Cortex of kidney (tissue), 1 donor: Measurements from ENCODE around the gene PRKCD.

Source experiments
- DNase-seq: peaks from one replicate; lab custom pipeline; 2025; lab: John Stamatoyannopoulos, UW

Gene PRKCD

DNA sequence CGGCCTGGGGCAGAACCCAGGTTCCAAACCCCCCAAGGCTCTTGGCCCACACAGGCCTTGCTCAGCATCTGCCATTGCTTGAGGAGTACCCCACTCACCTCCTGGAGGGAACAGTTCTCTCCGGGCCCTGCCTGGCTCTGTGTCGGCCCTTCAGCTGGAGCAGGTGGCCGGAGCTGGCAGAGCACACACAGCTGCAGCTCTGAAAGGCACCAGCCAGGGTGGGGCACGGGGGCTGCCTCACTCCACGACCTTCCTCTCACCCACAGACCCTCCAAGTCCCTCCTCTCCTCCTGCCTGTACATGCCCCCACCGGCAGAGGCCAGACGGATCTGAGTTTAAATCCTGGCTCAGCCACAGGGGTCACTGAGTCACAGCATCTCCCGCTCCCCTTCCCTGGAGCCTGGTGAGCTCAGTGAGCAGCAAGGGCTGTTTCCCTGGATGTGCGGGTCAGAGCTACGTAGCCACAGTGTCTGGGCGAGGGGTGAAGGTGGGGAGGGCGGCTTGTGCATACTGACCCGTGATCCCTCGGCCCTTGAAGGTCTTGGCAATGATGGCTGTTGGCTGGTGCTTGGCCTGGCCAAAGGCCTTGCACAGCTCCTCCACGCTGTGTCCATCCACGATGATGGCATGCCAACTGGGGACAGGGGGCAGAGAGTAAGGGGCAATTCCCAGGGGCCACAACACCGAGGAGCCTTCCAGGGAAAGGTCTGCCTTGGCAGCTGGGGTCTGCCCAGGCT, 71.8 kb downstream of the PRKCD start:
- no peak for DNase-seq

DNA sequence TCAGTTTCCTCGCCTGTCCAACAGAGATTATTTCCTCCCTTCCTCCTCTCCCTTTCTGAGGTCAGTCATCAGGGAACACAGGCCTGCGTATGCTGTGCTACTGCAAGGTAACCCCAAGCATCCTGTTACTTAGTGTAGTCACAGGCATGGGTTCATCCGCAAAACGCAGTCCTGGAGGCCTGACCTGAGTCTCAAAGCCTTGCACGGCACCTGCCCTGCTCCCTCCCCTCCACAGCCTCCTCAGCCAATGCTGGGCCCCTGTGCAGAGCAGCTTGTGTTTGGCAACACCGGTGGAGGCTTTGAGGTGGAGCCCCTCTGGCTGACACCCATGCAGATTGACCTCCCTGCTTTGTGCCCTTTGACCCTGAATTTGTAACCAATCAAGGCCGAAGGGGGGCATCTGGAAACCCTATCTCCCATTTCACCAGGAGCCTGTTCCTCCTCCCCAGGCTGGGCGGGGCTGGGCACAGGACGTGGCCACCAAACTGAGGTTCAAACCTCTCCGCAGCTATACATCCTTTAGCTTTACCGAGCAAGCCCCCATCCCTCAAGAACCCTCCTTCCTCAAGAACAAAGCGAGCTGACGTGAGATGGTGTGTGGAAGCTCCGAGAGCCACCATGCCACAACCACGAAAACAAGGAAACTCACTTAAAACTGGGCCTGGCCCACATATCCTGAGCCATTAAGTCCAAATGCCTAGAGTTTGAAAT, 73.3 kb downstream of the PRKCD start:
- DNase-seq: no peak

DNA sequence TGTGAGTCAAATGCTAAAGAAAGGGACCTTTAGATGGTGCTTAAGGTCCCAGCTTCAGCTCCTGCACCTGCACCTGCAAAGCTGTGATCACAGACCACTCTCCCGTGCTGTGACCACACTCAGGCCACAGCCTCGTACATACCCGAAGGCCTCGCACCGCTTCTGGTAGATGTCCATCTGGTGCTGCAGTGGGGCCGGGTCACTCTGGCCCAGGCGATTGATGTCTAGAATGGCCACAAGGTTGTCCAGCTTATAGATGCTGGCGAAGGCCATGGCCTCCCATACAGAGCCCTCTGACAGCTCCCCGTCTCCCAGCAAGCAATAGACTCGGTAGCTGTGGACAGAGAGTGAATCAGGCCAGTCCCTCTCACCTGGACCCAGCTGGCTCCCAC, 73.8 kb downstream of the PRKCD start:
- no peak for DNase-seq

DNA sequence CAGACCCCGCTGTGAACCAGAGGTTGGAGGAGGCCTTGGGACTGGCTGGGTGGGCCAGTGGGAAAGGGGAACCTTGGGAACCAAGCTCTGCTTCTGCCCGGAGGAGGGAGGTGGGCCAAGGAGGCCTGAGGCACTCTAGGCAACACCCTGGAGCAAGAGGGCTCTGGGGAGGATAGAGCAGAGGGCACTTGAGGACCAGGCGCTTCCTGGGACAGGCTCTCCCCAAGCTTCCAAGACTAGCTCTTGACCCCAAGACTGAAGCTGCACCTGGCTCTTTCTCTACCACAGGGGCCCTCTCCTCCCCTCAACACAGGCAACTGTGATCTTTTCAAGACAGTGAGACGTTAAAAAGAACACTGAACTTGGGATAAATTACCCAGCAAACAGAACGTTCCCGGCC, 74.5 kb downstream of the PRKCD start:
- DNase-seq: no peak

DNA sequence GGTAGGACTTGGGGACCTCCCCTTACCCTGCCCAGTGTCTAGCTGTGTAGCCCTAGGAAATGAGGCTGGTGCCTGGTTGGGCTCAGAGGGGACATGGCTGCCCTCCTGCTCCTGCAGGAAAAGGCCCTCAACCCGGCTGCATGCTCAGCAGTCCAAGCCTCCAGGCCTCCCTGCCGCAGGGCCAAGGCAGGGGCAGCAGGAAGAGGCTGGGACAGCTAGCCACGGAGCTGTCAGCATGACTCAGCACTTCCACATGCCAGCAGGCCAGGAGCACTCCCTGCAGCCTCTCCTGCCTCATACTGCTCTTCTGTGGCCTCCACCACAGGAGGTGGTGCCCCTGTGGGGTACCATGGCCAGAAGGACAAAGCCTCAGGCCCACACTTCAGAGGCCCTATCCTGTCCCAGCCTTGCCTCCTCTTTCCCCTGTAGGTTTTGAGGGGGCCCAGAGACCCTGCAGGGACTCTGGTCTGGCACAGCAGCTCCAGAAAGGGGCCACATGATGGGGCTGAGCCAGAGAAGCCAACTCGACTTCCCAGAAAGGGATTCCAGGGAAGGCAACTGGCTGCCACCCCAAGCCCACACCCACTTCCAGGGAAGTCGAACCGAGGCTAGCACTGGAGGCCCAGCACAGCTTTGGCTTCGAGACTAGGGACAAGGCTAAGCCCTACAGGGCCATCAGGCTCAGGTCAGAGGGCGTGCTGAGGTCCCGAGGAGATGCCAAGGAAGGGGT, 75.3 kb downstream of the PRKCD start:
- no peak for DNase-seq

DNA sequence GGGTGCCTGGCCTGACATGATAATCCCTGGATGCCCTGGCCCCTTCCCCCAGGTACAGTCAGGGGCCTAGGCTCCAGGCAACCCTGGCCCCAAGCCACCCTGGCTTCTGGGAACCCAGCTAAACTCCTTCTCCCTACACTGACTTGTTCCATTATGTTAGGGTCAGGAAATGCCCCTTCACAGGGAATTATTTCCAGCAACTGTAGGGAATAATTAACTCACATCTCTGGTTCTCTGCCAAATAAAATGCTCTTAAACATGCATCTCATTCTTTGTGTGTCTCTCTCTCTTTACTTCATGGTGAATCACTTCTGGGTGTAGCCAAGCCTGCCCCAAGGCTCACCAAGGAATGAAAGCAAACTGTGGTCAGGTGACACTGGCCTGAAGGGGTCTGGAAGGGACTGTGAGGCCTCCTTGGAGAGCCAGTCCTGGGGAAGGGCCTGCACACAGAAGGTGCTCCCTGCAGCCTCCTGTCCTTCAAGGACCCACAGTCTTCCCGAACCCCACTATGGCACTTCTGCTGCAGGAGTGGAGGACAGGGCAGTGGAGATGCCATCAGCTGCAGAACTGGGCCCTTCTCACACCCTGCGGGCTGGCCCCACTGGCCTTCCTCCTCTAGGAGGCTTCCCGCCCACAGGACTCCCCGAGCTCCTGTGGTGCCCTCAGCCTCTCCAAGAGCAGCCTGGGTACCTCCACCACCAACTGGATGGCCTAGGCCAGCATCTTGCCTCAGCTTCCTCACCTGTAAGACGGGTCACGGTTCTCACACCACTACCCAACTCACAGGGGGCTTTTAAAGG, 77.2 kb downstream of the PRKCD start:
- no peak for DNase-seq

DNA sequence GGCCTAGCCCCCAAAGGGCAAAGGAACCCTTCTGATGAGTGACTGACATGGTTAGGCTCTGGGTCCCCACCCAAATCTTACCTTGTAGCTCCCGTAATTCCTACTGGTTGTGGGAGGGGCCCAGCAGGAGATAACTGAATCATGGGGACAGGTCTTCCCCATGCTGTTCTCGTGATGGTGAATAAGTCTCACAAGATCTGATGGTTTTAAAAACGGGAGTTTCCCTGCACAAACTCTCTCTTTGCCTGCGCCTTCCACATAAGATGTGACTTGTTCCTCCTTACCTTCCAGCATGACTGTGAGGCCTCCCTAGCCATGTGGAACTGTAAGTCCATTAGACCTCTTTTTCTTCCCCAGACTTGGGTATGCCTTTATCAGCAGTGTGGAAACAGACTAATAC, 77.9 kb downstream of the PRKCD start:
- no peak for DNase-seq

DNA sequence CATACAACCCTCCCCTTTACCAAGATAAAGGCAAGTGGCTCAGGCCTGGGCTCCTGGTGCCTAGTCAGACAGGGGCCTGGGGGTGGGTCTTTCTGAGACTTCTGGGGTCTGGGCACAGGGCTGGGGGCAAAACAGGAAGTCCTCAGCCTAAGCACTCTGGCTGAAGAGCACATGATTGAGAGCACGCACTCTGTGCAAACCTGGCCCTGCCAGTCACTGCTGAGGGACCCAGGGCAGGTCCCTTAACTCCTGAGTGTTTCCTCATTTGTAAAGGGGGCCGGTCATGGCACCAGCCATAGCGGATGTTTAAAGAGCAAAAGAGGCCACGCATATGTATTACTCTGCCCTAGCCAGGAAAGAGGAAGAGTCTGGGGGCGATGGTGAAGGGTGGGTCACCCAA, 78.8 kb downstream of the PRKCD start:
- no peak for DNase-seq

DNA sequence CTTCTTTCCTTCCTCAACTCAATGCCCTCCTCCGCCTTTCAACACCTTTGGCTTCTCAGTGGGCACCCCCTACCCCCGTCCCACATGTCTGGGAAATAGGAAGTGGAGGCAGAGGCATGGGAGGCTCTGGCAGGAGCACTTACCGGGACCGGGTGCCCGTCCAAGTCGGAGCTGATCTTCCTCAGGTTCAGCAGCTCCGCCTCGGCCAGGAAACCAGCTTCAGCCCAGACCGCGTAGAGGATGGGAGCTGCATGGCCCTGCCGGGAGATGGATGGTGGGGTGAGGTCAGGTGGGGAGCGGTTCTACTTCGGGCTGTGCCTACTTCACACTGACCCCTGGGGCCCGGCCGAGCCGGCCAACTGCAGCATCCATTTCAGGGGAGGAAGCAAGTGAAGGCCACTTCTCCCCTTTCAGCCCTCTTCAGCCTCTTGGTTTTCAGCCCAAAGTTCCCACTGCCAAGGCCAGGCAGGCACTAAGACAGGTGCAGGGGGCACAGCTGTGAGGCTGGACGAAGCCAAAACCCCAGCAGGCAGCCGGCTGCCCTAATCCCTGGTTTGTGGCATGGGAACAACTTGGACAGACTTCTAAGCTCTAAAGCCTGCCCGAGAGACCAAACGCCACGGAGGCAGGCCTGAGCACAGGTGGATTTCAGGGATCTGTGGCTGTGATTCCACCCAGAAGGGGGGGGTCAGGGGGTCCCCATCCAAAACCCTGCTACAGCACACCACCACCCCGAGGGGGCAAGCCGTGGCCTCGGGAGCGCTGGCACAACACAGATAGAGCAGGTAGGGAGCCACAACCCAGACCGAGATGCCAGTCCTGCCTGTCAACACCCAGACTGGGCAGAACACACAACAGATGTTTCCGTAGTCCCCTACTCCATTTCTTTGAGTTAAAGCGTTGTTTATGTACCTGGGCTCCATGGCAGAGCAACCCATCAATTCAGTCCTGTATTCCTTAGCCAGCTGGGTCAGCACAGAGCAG, 80.3 kb downstream of the PRKCD start:
- DNase-seq: no peak

DNA sequence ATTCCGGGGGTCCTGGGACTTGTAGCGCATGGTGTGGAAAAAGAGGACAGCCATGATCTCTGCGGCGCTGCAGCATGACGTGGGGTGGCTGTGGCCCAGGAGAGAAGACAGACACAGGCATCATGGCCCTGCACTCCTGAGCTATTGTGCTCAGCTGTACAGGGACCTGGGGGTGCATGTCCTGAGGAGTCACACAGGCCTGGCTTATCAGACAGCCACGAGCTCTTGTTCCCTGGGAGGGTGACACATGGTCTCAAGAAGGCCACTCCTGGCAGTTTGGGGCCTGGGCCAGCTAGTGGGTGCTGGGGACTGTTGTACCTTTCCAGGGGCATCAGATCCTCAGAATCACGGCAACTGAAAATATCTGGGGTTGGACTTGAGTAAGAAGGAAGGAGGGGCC, 81.1 kb downstream of the PRKCD start:
- DNase-seq: no peak
